Uterus (tissue), 2 donors: Measurements from ENCODE around the gene SSH2.

Source experiments
- CTCF ChIP-seq, 4 experiments: fragments of 200-600 bp in 2 of 4; fragments of 450-650 bp in 2 of 4; sonication (generic) in 2 of 4; IDR thresholded peaks; one replicate each; pipeline ENCODE4 v1.5.1; 2016 to 2019; ENCODE audit warnings: antibody characterized with exemption in 4 of 4, mild to moderate bottlenecking in 2 of 4, moderate library complexity in 1 of 4
- POLR2A ChIP-seq, 2 donors: fragments of 450-650 bp; IDR thresholded peaks; one replicate each; pipeline ENCODE4 v1.6.1; 2016; ENCODE audit warnings: antibody characterized with exemption in 2 of 2, mild to moderate bottlenecking in 1 of 2, moderate library complexity in 1 of 2

GRCh38 chr17:29624586-29624985 is 305.4 kb downstream of the SSH2 start:
- no peak for TF ChIP-seq CTCF (IDR thresholded peaks at IDR 0.05)
- no peak for TF ChIP-seq POLR2A (IDR thresholded peaks at IDR 0.05)
